Measurements from ENCODE around the gene FAM107A.

FAM107A gene

DNA sequence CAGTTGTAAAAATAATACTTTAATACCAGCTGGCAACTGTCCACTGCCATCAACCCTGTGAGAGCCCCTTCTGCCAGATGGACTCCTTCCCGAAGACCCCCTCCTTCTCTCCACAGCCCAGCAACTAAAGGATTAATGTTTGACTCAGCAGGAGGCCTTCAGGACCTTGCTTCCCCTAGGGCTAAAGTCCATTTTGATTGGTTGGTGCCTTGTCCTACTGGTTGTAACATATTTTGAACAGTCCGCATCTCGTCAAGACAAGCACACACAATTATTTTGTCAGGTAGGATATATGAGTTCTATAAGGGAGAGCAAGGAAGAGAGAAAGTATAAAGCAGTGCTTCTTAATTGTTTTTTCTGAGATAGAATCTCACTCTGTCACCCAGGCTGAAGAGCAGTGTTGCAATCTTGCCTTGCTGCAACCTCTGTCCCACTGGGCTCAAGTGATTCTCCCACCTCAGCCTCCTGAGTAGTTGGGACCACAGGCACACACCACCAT, 58.9 kb downstream of the FAM107A start:
- DNase-seq (ENCODE audit: low spot score): no peak

DNA sequence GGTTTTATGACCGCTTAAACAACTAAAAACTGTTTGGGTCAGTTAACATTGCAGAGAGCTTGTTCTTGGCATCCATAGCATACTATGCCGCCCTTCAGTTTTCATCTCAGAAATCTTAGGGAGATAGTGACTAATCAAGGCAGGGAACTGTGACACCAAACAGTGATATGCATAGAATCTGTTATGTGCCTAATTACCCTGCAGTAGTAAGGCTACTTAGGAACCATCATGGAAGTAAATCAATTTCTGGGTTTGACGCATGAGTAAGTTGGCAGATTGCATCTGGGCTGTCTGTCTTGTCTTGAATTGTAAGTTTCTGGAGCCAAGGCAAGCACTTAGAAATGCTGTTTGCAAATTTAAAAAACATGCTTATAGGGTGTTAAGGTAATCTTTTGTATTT, 62.8 kb downstream of the FAM107A start:
- no peak for DNase-seq (ENCODE audit: low spot score)

Data from activated CD4-positive, alpha-beta T cell treated with anti-CD3 and anti-CD28 coated beads, Interleukin-2, Interleukin-4, amounts not matched to agents 100 ng/mL and 50 ng/mL, durations not matched to agents 16 hours and 8 hours (primary cell).